Stomach smooth muscle (tissue), 2 donors: ENCODE measurements around the gene LPIN1.
A peak's percentile ranks its signal among the peaks of the same experiment; 100 is the strongest.
"Not testable (repeated sequence)": the region's sequence is repeated elsewhere in the genome, so short reads cannot be mapped to it uniquely, and the experiment has no call there.

Source experiments
- H3K27ac ChIP-seq: one replicate; pipeline ENCODE4 v1.7.0; 2013; ENCODE audit warnings: mild to moderate bottlenecking, low read length, inconsistent platforms
- H3K27me3 ChIP-seq, 2 donors: one replicate each; pipeline ENCODE4 v1.7.0; 2013; ENCODE audit warnings: low read length in 2 of 2; ENCODE audit not compliant: insufficient read depth in 2 of 2, control insufficient read depth in 1 of 2
- H3K36me3 ChIP-seq, 2 donors: one replicate each; pipeline ENCODE4 v1.7.0; 2013; ENCODE audit warnings: low read length in 2 of 2; ENCODE audit not compliant: control insufficient read depth in 2 of 2, insufficient read depth in 2 of 2
- H3K4me1 ChIP-seq: one replicate; pipeline ENCODE4 v1.7.0; 2013; ENCODE audit warnings: low read length; ENCODE audit not compliant: control insufficient read depth, insufficient read depth
- H3K4me3 ChIP-seq, 2 donors: one replicate each; pipeline ENCODE4 v1.7.0; 2013; ENCODE audit warnings: low read length in 2 of 2
- H3K9ac ChIP-seq, 2 donors: one replicate each; pipeline ENCODE4 v1.7.0; 2013; ENCODE audit warnings: low read length in 2 of 2, mild to moderate bottlenecking in 1 of 2
- H3K9me3 ChIP-seq, 2 donors: one replicate each; pipeline ENCODE4 v1.7.0; 2013; ENCODE audit warnings: low read length in 2 of 2; ENCODE audit not compliant: control insufficient read depth in 2 of 2
- donor health status: healthy.
- donor health status: Pancreatic carcinoma.

Gene LPIN1

DNA sequence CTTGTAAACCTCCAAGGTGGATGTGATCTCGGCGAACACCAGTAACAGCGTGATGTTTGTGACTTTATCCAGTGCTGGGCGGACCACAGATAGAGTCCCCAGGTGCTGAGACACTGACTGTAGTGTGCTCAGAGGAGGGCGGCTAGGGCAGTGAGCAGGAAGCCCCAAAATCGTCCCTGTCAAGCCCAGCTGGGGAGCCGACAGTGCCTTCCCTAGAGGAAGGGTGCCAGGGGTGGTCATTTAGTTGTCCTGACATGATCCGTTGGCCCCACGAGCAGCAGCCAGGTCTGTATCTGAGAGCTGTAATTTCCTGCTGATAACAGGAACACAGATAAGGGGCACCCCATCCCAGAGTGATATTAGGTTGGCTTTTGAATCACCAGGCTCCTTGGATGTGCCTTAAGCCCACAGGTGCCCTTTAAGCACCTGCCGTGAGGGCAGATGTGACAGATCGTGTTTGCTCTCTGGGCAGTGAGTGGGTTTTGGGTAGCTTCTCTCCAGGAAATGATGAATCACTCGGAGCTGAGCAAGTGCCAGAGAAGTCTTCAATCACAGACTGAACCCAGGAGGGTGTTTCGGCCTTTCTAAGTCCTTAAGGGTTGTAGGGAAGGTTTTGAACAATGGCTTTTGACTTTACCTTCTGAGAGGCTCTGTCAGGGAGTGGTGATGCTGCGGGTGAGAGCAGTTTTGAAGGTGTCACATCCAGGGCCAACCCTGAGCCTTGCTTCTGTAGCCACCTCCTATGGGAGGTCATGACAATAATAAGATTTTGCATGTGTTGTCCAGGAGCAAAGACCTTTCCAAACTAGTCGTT lies 7.7 kb downstream of the LPIN1 start:
- H3K36me3 ChIP-seq = no peaks in the 10 kb centered on the region
- peak overlapping the region in 1 of 2 donors; percentile 22 for H3K9ac ChIP-seq
- peaks cover 13% of the 10 kb centered on the region for H3K4me1 ChIP-seq
- no peaks in the 10 kb centered on the region for H3K27me3 ChIP-seq
- H3K4me3 ChIP-seq = peak overlapping the region in 1 of 2 donors; percentile 8
- no peaks in the 10 kb centered on the region for H3K9me3 ChIP-seq
- H3K27ac ChIP-seq = no peak overlapping the region

DNA sequence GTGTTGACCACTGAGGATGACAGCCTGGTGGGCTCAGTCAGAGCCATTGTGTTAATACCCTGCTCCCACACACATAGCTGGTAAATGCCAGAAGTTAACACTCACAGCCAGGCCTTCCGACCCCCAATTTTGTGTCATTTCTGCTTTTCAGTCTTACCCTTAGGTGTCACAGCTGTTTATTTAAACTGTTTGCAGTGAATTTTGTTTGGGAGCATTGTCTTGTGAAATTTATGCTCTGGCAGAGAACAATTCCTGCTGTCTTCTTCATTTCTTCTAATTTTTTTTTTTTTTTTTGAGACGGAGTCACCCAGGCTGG lies 8.2 kb downstream of the LPIN1 start:
- H3K4me3 ChIP-seq = no peak overlapping the region
- no peak overlapping the region for H3K27ac ChIP-seq
- no peaks in the 10 kb centered on the region for H3K27me3 ChIP-seq
- no peak overlapping the region for H3K9ac ChIP-seq
- H3K36me3 ChIP-seq = no peaks in the 10 kb centered on the region
- H3K4me1 ChIP-seq = peaks cover 13% of the 10 kb centered on the region
- no peaks in the 10 kb centered on the region for H3K9me3 ChIP-seq

DNA sequence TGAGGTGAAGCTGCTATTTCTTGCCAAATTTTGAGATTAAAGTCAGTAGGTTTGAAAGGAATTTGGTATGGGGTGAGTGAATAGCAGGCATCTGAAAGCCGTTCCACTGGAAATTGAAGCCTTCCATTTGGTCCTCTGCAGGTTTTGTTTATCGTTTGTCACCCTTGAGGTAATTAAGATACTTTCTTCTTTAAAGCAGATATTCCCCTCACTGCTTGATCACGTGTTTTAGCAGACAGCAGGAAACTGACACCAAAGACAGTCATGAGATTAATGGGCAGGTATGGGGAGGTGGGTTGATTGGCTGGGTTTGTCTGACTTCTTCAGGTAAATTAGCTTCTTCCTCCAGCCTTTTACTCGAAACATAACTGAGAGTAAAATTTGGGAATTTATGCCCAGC lies 10.7 kb downstream of the LPIN1 start:
- no peaks in the 10 kb centered on the region for H3K27me3 ChIP-seq
- no peak overlapping the region for H3K4me3 ChIP-seq
- peaks cover 13% of the 10 kb centered on the region for H3K4me1 ChIP-seq
- H3K27ac ChIP-seq = no peak overlapping the region
- H3K9ac ChIP-seq = no peak overlapping the region
- no peaks in the 10 kb centered on the region for H3K36me3 ChIP-seq
- H3K9me3 ChIP-seq = no peaks in the 10 kb centered on the region

DNA sequence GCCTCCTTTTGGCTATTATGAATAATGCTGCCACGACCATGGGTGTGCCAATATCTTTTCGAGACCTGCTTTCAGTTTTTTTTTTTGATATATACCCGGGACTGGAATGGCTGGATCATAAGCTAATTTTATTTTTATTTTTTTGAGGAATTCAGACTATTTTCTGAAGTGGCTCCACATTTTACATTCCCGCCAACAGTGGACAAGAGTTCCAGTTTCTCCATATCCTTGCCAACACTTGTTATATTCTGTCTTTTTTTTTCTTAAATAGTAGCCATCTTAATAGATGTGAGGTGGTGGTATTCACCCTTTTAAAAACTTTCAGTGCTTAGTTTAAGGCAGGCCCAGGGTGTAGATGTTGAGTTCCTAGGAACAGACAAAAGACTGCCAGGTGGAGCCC lies 11.8 kb downstream of the LPIN1 start:
- Histone ChIP-seq H3K4me3 (no peak overlapping the region), H3K36me3 (no peaks in the 10 kb centered on the region), H3K9me3 (no peaks in the 10 kb centered on the region), H3K27ac (no peak overlapping the region), H3K27me3 (no peaks in the 10 kb centered on the region), H3K4me1 (peaks cover 11% of the 10 kb centered on the region), H3K9ac (no peak overlapping the region)

DNA sequence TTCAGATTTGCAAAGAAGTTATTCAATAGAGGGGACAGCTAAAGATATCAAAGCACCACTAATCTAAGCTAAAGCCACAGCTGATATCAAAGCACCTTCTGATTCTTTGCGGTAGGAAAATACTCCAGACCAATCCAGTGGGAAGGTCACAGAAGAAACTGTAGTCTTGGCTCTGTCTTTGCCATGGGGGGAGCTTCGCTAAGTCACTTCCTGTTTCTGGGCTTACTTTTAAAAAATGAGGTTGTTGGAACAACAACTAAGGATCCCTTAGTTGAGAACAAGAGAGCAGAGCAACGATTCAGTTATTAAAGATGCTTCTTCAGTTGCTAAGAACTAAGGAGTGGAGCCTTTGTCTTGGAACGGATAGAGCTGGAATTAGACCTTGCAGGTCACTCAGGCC lies 12.2 kb downstream of the LPIN1 start:
- H3K9me3 ChIP-seq = no peaks in the 10 kb centered on the region
- no peak overlapping the region for H3K27ac ChIP-seq
- H3K36me3 ChIP-seq = no peaks in the 10 kb centered on the region
- no peak overlapping the region for H3K9ac ChIP-seq
- H3K4me3 ChIP-seq = no peak overlapping the region
- H3K27me3 ChIP-seq = no peaks in the 10 kb centered on the region
- peaks cover 10% of the 10 kb centered on the region for H3K4me1 ChIP-seq

DNA sequence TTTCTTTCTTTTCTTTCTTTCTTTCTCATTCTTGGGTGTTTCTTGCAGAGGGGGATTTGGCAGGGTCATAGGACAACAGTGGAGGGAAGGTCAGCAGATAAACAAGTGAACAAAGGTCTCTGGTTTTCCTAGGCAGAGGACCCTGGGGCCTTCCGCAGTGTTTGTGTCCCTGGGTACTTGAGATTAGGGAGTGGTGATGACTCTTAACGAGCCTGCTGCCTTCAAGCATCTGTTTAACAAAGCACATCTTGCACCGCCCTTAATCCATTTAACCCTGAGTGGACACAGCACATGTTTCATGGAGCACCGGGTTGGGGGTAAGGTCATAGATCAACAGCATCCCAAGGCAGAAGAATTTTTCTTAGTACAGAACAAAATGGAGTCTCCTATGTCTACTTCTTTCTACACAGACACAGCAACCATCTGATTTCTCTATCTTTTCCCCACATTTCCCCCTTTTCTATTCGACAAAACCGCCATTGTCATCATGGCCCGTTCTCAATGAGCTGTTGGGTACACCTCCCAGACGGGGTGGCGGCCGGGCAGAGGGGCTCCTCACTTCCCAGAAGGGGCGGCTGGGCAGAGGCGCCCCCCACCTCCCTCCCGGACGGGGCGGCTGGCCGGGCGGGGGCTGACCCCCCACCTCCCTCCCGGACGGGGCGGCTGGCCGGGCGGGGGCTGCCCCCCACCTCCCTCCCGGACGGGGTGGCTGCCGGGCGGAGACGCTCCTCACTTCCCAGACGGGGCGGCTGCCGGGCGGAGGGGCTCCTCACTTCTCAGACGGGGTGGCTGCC lies 12.9 kb downstream of the LPIN1 start:
- H3K36me3 ChIP-seq, H3K27me3 ChIP-seq, H3K4me1 ChIP-seq: not testable (repeated sequence)

DNA sequence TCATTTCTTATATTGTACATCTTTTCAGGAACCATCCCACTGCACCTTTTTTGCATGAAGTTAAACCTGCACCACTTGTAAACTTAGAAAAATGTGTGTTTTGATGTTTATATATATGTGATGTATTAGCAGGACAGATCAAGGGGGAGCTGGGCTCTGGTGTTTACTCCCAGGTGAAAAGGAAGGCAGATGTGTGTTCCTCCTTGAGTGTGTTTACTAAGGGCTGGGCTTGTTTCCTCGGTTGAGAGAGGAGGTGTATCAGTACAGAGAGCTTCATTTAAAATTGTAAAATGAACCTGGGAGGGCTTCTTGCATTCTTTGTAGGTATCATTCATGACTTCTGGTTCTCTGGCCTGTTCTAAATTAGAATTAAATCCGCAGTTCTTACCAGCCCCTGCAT lies 14.8 kb downstream of the LPIN1 start:
- H3K27me3 ChIP-seq = no peaks in the 10 kb centered on the region
- H3K9me3 ChIP-seq = no peaks in the 10 kb centered on the region
- H3K36me3 ChIP-seq = peaks cover 8 to 9% of the 10 kb centered on the region in 2 donors
- no peak overlapping the region for H3K27ac ChIP-seq
- no peak overlapping the region for H3K9ac ChIP-seq
- H3K4me1 ChIP-seq = peaks cover 9% of the 10 kb centered on the region
- no peak overlapping the region for H3K4me3 ChIP-seq

More for the DNA sequence above, 12.9 kb downstream of the LPIN1 start:
- H3K27ac ChIP-seq, H3K9ac ChIP-seq, H3K9me3 ChIP-seq, H3K4me3 ChIP-seq: not testable (repeated sequence)

DNA sequence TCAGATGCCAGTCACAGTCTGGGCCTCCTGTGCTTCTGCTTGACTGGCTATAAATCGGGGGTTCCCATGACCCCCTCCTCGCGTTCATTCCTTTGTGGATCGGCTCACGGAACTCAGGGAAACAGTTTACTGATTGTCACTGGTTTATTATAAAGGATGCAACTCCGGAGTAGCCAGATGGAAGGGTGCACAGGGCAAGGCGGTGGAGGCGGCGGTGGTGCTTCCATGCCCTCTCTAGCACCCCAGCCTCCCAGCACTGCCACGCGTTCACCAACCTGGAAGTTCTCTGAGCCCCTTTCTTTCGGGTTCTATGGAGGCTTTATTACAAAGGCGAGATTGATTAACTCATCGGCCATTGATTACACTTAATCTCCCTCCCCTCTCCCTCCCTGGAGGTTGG lies 15.6 kb downstream of the LPIN1 start:
- H3K27me3 ChIP-seq = no peaks in the 10 kb centered on the region
- peaks cover 9% of the 10 kb centered on the region for H3K4me1 ChIP-seq
- H3K4me3 ChIP-seq = no peak overlapping the region
- H3K9me3 ChIP-seq = no peaks in the 10 kb centered on the region
- no peak overlapping the region for H3K9ac ChIP-seq
- H3K27ac ChIP-seq = no peak overlapping the region
- peaks cover 15 to 16% of the 10 kb centered on the region in 2 donors for H3K36me3 ChIP-seq

DNA sequence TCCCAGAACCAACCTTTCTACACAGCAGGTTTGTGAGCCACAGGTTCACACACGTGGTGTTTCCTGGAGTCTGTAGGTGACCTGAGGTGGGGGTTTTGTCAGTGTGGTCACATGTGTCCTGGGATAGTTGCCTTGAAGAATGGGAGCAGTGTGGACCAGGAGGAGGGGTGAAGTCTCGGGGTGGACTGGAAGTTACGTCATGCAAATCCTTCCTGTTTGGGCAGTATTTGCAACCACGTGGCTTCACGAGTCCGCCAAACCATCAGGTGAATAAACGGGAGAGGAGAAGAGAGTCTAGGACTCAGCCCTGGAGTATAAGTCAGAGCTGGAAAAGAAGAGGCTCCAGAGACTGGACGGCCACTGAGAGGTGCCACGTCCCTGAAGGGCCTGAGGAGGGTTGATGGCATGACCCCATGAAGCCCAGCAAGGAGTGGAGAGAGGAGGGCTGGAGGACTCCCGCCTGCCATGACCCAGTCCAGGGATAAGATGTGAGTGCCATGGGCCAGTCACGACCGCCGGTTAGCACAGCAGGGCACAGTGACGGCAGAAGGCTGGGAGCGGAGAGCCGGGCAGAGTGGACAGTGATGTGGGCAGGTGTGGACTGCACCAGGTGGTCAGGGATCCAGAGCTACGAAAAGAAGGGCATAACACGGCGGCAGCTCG lies 16.5 kb downstream of the LPIN1 start:
- Histone ChIP-seq H3K27ac (no peak overlapping the region), H3K27me3 (no peaks in the 10 kb centered on the region), H3K9ac (no peak overlapping the region), H3K4me1 (peaks cover 9% of the 10 kb centered on the region), H3K9me3 (no peaks in the 10 kb centered on the region), H3K4me3 (no peak overlapping the region), H3K36me3 (peaks cover 17 to 21% of the 10 kb centered on the region in 2 donors)

DNA sequence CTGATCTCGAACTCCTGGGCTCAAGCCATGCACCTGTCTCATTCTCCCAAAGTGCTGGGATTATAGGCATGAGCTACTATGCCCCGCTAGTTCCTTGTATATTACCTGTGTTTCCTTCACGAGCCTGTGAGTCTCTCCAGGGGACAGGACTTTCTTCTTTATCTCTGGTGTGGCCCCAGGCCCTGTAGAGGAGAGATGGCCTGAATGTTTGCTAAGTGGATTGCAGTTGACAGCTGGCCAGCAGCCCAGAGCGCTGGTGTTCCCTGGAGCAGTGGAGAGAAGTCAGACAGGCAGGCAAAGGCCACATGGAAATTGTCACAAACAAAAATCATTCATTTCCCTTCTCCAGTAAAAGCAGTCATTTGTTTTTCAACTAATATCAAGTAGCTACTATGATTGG lies 17.9 kb downstream of the LPIN1 start:
- H3K27ac ChIP-seq = no peak overlapping the region
- H3K9me3 ChIP-seq = no peaks in the 10 kb centered on the region
- no peak overlapping the region for H3K4me3 ChIP-seq
- no peaks in the 10 kb centered on the region for H3K27me3 ChIP-seq
- H3K9ac ChIP-seq = no peak overlapping the region
- peaks cover 9% of the 10 kb centered on the region for H3K4me1 ChIP-seq
- peaks cover 20 to 22% of the 10 kb centered on the region in 2 donors for H3K36me3 ChIP-seq
